K562 (cell line): ENCODE data around the gene SMARCC1.

ENCODE experiments used
- DMBX1 ChIP-seq: fragments of 250-450 bp; sonication (Bioruptor Pico); IDR thresholded peaks from 2 replicates; pipeline ENCODE4 v1.8.0; 2022; ENCODE audit warnings: inconsistent platforms, mild to moderate bottlenecking, moderate library complexity, borderline replicate concordance
- SMARCC2 ChIP-seq: fragments of 450-650 bp; IDR thresholded peaks from 2 replicates; pipeline ENCODE4 v1.6.1; 2017; ENCODE audit warnings: antibody characterized with exemption, moderate library complexity, mild to moderate bottlenecking, low read depth
- ZBTB40 ChIP-seq, 2 experiments: fragments of 450-650 bp in 1 of 2; sonication (generic) in 1 of 2; formaldehyde crosslinking in 1 of 2; IDR thresholded peaks; 2 replicates each; pipeline versions ENCODE4 v1.7.1 to v1.9.0; 2016 to 2022; ENCODE audit warnings: inconsistent platforms in 1 of 2, mild to moderate bottlenecking in 1 of 2, missing genetic modification reagents in 1 of 2
- ZSCAN29 ChIP-seq: fragments of 450-650 bp; IDR thresholded peaks from 2 replicates; pipeline ENCODE4 v1.6.1; 2017

- TF ChIP-seq DMBX1 (CRISPR knock-in tag) (no peak), ZSCAN29 (no peak), ZBTB40 (IDR thresholded peaks at IDR 0.05) (no peak), ZBTB40 (CRISPR knock-in tag; IDR thresholded peaks at IDR 0.05) (no peak), SMARCC2 (no peak)
These were observed 129.6 kb downstream of the SMARCC1 start for GRCh38 chr3:47652142-47652541.
